Fibroblast of villous mesenchyme (primary cell): ENCODE results near the gene BBLN. TPM values are rescaled to one million over a fixed set of nuclear protein-coding genes. Genes with fewer than 3 reads are reported as not detected.

Experiments used
- DNase-seq: peaks from one replicate; pipeline ENCODE4 v3.0.0-alpha.2; 2010; ENCODE audit warnings: low read depth
- H3K4me3 ChIP-seq: 2 replicates; pipeline ENCODE4 v1.5.1; 2011; ENCODE audit warnings: low read depth, mild to moderate bottlenecking, low read length
- total RNA-seq: library from RNA; depleted of rRNA; stranded (reverse); fragments of >200 nt; gene quantifications from 2 replicates; pipeline ENCODE4 v1.2.3, GENCODE V29; 2012
- TF ChIP-seq, protein P1 (sequence below): IDR thresholded peaks from 2 replicates; pipeline ENCODE4 v1.5.1; 2012; ENCODE audit warnings: low read depth, mild to moderate bottlenecking, low read length; ENCODE audit not compliant: insufficient read depth

Gene BBLN
- total RNA-seq, 1 donor, result 19.4 TPM

DNA sequence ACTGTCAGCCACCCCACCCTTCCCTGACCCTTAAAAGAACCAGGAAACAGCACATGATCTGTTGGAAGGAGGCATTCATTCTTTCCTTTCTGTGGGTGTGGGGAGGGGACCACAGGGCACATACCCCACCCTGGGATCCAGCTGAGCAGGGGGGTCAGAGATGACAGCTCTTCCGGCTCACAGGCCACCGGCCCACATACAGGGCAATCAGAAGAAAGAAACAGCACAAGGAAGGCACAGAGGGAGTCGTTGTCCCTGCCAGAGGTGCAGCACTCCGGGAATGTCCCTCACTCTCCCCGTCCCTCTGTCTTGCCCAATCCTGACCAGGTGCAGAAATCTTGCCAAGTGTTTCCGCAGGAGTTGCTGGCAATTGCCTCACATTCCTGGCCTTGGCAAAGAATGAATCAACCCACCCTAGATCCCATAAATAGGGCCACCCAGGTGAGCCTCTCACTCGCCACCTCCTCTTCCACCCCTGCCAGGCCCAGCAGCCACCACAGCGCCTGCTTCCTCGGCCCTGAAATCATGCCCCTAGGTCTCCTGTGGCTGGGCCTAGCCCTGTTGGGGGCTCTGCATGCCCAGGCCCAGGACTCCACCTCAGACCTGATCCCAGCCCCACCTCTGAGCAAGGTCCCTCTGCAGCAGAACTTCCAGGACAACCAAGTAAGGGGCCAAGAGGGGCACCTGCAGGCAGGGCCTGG, 10.9 kb upstream of the BBLN start, which contains the start of gene LCN2:
TSS of gene LCN2 (plus strand) at position 453 of the 701 bp plus-strand sequence. CDS start at position 526, 73 bp downstream.
- TF ChIP-seq, protein P1, sequence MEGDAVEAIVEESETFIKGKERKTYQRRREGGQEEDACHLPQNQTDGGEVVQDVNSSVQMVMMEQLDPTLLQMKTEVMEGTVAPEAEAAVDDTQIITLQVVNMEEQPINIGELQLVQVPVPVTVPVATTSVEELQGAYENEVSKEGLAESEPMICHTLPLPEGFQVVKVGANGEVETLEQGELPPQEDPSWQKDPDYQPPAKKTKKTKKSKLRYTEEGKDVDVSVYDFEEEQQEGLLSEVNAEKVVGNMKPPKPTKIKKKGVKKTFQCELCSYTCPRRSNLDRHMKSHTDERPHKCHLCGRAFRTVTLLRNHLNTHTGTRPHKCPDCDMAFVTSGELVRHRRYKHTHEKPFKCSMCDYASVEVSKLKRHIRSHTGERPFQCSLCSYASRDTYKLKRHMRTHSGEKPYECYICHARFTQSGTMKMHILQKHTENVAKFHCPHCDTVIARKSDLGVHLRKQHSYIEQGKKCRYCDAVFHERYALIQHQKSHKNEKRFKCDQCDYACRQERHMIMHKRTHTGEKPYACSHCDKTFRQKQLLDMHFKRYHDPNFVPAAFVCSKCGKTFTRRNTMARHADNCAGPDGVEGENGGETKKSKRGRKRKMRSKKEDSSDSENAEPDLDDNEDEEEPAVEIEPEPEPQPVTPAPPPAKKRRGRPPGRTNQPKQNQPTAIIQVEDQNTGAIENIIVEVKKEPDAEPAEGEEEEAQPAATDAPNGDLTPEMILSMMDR, result no peak
- H3K4me3 ChIP-seq, result no peak within 1 kb of the TSS
- DNase-seq, result no peak

DNA sequence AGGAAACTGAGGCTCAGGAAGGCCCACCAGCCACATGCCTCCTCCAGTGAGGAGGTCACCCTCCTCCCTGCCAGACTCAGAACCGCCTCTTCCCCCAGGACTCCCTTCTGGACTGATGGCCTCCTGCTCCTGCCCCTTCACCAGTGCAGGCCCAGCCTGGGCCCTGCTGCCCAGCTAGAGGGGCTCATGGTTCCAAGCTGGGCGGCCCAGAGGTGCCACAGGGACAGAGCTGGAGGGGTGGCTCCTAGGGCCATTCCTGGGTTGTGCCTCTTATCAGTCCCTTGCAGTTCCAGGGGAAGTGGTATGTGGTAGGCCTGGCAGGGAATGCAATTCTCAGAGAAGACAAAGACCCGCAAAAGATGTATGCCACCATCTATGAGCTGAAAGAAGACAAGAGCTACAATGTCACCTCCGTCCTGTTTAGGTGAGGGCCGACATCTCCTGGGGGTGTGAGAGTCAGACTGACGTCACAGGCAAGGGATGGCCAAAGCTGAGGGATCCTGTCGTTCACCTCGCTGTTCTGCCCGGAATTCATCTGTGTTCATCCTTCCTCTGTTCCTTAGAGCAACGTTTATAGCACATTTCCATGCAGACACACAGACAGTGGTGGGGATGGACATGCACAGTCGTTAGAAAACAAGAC, 10.0 kb upstream of the BBLN start:
- no peak overlapping the region for H3K4me3 ChIP-seq
- TF ChIP-seq, protein P1, result no peak
- DNase-seq, result no peak

DNA sequence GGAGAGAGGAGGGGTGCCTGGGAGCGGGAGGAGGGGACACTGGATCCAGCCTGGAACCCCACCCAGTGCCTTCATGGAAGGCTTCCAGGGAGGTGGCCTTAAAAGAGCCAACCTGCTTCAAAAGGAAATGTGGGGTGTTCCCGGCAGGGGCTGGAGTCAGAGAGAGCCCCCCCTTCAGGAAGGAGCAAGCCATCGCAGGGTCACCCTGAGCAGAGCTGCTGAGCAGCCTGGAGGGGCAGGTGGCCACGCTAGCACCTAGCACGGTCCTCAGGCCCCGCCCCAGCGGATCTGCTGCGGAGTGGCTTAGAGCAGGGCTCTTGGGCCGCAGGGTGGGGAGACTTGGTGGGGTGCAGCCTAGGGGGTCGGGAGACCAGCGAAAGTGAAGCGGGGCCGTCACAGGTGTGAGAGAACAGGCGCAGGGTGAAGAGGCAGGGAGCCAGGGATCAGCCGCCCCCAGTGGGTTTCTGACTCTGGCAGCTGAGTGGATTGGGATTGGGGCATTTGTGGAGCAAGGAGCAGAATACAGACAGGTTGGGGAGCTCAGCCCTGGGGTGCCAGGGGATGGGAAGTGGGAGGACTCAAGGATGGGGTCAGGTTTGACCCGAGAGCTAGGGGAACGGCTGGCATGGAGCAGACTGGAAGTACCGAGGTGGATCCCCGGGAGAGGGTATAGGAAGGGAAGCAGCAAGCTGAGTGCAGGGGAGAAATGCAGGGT, 9.3 kb upstream of the BBLN start:
- DNase-seq, result no peak
- TF ChIP-seq, protein P1, result peak; percentile 36
- no peak overlapping the region for H3K4me3 ChIP-seq

DNA sequence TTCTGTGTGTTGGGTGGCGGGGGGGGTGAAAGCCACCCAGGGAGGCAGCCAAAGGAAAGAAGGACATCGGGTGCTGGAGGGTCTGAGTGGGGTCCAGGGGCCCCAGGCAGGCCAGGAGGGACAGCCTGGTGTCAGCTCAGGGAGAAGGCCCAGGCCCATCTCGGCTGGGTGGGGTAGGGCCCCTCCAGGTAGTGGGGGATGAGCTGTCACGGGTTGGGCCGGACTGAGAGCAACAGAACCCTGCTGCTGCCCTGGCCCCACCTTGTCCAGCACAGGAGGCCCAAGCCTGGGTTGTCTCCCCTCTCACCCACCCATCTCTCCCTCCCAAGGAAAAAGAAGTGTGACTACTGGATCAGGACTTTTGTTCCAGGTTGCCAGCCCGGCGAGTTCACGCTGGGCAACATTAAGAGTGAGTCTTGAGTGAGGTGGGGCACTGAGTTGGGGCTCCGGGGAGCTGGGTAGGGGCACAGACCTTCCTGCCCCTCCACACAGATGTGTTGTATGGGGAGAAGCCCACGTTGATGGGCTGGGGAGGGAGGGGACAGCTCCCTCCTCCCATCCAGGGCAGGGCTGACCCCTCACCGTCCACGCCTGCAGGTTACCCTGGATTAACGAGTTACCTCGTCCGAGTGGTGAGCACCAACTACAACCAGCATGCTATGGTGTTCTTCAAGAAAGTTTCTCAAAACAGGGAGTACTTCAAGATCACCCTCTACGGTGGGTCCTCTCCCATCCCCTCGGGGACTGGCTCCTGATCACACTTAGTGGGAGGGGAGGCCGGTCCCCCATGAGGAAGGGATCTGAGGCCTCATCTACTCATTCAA, 8.5 kb upstream of the BBLN start:
- no peak overlapping the region for H3K4me3 ChIP-seq
- TF ChIP-seq, protein P1, result no peak
- no peak for DNase-seq

DNA sequence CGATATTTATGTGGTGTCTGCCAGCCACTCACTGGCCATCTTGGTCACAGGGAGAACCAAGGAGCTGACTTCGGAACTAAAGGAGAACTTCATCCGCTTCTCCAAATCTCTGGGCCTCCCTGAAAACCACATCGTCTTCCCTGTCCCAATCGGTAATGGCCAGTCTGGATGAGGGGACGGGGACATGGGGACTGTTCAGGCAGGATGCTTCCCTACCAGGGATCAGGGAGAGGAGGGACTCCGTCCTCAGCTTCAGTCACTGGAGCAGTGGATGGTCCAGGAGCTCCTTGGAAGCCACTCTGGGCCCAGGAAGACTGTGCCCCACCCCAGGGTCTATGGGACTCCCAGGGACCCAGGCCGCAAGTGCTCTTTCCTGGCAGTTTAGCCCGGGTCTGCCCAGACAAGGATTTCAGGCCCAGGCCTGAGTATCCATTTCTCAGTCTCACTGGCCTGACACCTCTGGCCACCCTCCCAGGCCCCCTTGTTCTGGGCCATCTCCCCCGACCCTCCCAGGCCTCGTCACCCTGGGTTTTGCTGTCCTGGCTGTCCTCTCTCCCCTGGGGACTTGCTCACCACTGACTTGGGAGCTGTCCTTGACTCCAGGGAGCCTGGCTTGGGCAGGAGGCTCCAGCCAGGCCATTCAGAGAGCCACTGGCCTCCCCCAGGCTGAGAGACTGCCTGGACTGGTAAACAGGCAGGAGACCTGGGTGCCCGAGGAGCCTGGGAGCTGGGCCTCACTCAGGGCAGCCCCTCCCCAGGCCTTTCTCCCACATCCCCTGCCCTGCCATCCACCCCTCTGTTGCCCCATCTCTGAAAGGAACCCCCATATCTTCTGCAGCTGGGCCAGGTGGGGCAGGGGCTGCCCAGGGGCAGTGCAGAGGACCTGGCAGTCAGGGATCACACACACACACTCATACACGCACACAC, 7.7 kb upstream of the BBLN start:
- no peak overlapping the region for H3K4me3 ChIP-seq
- no peak for DNase-seq
- TF ChIP-seq, protein P1, result no peak
